Pancreas (tissue), 10 donors: ENCODE results near the gene DRG1. TPM values are rescaled to one million over a fixed set of nuclear protein-coding genes. Genes with fewer than 3 reads are reported as not detected.
A peak's percentile ranks its signal among the peaks of the same experiment; 100 is the strongest.

Experiments used
- ATAC-seq, 4 donors: fragments of 200-7000 bp; cut with Tn5 transposase; one replicate each; pipeline versions ENCODE4 v1.8.0 to v1.9.1; 2020; ENCODE audit warnings: mild to moderate bottlenecking in 4 of 4, moderate library complexity in 4 of 4
- DNase-seq, 6 donors: peaks; one replicate each; pipeline ENCODE4 v3.0.0-alpha.2; 2020
- FAIRE-seq: peaks from 2 replicates; lab custom pipeline; 2012; peaks lifted over from hg19 to GRCh38; lab: Jason Lieb, UNC
- H3K27ac ChIP-seq, 4 donors: fragments of 200-600 bp; sonication (generic); 1 replicate in 3 of 4; 2 replicates in 1 of 4; pipeline versions ENCODE4 v1.5.0 to v1.8.0; 2020
- H3K27me3 ChIP-seq, 4 donors: fragments of 200-600 bp; one replicate each; pipeline ENCODE4 v1.8.0; 2021
- H3K36me3 ChIP-seq, 3 donors: fragments of 200-600 bp; sonication (generic) in 1 of 3; one replicate each; pipeline versions ENCODE4 v1.5.0 to v1.8.0; 2020 to 2021
- H3K4me1 ChIP-seq, 3 donors: fragments of 200-600 bp; one replicate each; pipeline ENCODE4 v1.8.0; 2021
- H3K4me3 ChIP-seq, 4 donors: fragments of 200-600 bp; sonication (generic) in 2 of 4; one replicate each; pipeline versions ENCODE4 v1.5.0 to v1.8.0; 2020 to 2021
- H3K9me3 ChIP-seq, 4 donors: fragments of 200-600 bp; one replicate each; pipeline ENCODE4 v1.8.0; 2021
- WGBS, 2 donors: extraction: QIAGEN DNeasy Blood & Tissue Kit; methylation state at CpG; one replicate each; pipeline ENCODE4 v1.1.7; 2013; 5-methylcytosine and 5-hydroxymethylcytosine counted together
- intact Hi-C, 3 donors: fragments of 100-400 bp; cut with DNase I; formaldehyde crosslinking; loops; one replicate each; pipeline versions ENCODE4 v1.11.1 to v1.14.2; 2022
- polyA plus RNA-seq, 2 donors: library from polyadenylated mRNA; stranded (reverse); fragments of 200-250 nt; gene quantifications; one replicate each; pipeline ENCODE4 v1.2.3, GENCODE V29; 2013
- total RNA-seq, 6 donors: library from RNA; stranded (reverse); fragmentation: NEBNext Ultra II Directional in 4 of 6; extraction: Animal tissue kit (Norgen Biotek cat#: 25700) in 4 of 6; gene quantifications; one replicate each; pipeline versions ENCODE4 v1.2.1 to v1.2.4, GENCODE V29; 2021 to 2023
- TF ChIP-seq, protein P1 (sequence below), 4 donors: fragments of 200-600 bp; sonication (generic) in 3 of 4; IDR thresholded peaks; one replicate each; pipeline versions ENCODE4 v1.5.0 to v1.8.0; 2021; ENCODE audit warnings: antibody characterized with exemption in 4 of 4
- donor health status: healthy with polysubstance abuse.
- donor health status: DM: no; HTN: no; CAD: no; lungs with moderate emphysema.
- donor health status: DM: no; HTN: no; CAD: no.
- donor health status: control.
- donor health status: control.
- donor health status: Bipolar disorder and iron deficiency.
- donor health status: DM: yes; HTN: yes; CAD: no.
- donor health status: DM: no; HTN: no; CAD: no.
- donor health status: DM: no; HTN: no; CAD: no.
- donor health status: DM: yes; HTN: yes; CAD: no.

Gene DRG1
- total and polyA plus RNA-seq, 8 donors, result 26.4 to 38.7 (median 30.9) TPM

DNA sequence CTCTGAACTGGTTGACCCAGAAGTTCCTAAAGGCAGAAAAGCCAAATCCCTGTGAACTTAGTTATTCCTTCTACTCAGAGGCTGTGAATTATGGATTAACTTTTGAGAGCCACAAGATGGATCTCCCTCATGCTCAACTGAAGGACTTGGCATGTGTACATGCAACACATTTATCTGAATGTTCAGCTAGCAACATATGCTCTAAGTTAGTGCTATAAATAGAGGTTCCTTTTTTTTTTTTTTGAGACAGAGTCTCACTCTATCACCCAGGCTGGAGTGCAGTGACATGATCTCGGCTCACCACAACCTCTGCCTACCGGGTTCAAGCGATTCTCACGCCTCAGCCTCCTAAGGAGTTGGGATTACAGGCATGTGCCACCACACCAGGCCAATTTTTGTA, 50.1 kb downstream of the DRG1 start:
- DNase-seq, result no peak
- FAIRE-seq, result no peak
- ATAC-seq, result no peak
- TF ChIP-seq, protein P1, sequence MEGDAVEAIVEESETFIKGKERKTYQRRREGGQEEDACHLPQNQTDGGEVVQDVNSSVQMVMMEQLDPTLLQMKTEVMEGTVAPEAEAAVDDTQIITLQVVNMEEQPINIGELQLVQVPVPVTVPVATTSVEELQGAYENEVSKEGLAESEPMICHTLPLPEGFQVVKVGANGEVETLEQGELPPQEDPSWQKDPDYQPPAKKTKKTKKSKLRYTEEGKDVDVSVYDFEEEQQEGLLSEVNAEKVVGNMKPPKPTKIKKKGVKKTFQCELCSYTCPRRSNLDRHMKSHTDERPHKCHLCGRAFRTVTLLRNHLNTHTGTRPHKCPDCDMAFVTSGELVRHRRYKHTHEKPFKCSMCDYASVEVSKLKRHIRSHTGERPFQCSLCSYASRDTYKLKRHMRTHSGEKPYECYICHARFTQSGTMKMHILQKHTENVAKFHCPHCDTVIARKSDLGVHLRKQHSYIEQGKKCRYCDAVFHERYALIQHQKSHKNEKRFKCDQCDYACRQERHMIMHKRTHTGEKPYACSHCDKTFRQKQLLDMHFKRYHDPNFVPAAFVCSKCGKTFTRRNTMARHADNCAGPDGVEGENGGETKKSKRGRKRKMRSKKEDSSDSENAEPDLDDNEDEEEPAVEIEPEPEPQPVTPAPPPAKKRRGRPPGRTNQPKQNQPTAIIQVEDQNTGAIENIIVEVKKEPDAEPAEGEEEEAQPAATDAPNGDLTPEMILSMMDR (IDR thresholded peaks at IDR 0.05), result no peak
- no peaks in the 10 kb centered on the region for H3K4me1 ChIP-seq
- peaks cover 4 to 25% (median 4%) of the 10 kb centered on the region in 3 donors for H3K36me3 ChIP-seq
- 92 to 97% methylated on average over 4 of the region's 4 CpGs for WGBS, 2 donors
- no peaks in the 10 kb centered on the region for H3K27me3 ChIP-seq
- H3K27ac ChIP-seq, result no peak overlapping the region
- intact Hi-C loops, result no loop called here
- no peak overlapping the region for H3K4me3 ChIP-seq
- no peaks in the 10 kb centered on the region for H3K9me3 ChIP-seq

DNA sequence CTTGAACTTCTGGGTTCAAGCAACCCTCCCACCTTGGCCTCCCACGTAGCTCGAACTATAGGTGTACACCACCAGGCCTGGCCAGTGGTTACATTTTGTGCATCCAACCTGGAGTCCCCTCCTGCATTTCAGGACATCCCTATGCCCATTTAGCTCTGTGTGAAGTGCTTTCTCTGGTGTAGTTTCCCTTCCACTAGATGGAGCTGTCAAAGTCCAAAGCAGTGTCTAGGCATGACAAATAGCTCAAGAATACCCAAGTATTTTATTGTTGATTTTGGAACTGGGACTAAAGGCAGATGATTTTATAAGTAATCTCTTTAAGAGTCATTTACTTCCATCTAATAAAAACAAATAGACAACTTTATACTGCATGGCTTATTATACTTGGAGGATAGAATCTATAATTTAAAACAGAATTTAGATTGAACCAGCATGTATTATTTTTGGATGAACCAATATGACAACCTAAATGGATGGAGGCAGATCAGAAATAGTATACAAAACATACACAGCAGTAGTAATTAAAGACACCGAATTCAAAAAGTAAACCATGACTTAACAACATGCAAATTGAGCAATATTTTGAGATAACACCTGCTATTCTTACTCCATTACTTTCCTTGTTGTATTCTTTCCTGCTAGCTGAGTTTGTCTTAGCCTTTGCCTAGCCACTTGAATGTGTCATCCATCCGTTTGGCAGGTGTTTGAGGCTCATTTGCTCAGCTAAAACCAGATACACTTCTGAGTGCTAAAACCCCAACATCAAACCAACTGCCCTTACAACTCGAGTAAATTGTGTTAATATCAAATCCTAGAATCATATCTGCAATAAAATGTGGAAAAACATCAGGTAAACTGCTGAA, 52.5 kb downstream of the DRG1 start:
- H3K4me3 ChIP-seq, result no peak overlapping the region
- ATAC-seq, result peak in 3 of 4 donors; percentile 69 to 73 (median 72)
- H3K9me3 ChIP-seq, result no peaks in the 10 kb centered on the region
- peak in 1 of 6 donors; percentile 8 for DNase-seq
- peaks cover 4 to 32% (median 9%) of the 10 kb centered on the region in 3 donors for H3K36me3 ChIP-seq
- TF ChIP-seq, protein P1 (IDR thresholded peaks at IDR 0.05), result no peak
- 66 to 77% methylated on average over 5 of the region's 5 CpGs for WGBS, 2 donors
- intact Hi-C loops, result no loop called here
- FAIRE-seq, result no peak
- no peak overlapping the region for H3K27ac ChIP-seq
- H3K27me3 ChIP-seq, result no peaks in the 10 kb centered on the region
- no peaks in the 10 kb centered on the region for H3K4me1 ChIP-seq

DNA sequence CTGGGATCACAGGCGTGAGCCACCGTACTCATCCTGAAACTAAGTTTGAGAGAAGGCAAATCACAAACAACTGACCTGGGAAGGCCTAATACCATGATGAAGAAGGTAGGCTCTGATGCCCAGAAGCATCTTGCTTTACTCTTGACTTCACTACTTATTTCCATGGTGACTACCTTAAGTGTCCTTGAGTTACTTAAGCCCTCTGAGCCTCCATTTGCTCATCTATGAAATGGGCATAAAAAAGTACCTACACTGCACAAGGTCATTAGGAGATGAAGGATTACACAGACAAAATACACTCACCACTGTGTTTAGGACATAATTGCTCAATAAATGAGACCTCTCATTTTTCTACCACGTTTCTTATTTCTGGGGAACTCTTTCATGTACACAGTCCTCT, 62.3 kb downstream of the DRG1 start:
- no peaks in the 10 kb centered on the region for H3K27me3 ChIP-seq
- intact Hi-C loops, result loop anchor here in 1 of 3 donors (10.0 kb wide), 1 partner anchor 47 kb away; no protein-coding TSS in a partner anchor
- DNase-seq (no peak), ATAC-seq (no peak), FAIRE-seq (no peak)
- 96 to 99% methylated on average over 3 of the region's 3 CpGs for WGBS, 2 donors
- H3K4me3 ChIP-seq, result no peak overlapping the region
- H3K36me3 ChIP-seq, result peaks cover 2 to 46% (median 19%) of the 10 kb centered on the region in 3 donors
- H3K4me1 ChIP-seq, result no peaks in the 10 kb centered on the region
- TF ChIP-seq, protein P1 (IDR thresholded peaks at IDR 0.05), result no peak
- H3K9me3 ChIP-seq, result no peaks in the 10 kb centered on the region
- H3K27ac ChIP-seq, result no peak overlapping the region

DNA sequence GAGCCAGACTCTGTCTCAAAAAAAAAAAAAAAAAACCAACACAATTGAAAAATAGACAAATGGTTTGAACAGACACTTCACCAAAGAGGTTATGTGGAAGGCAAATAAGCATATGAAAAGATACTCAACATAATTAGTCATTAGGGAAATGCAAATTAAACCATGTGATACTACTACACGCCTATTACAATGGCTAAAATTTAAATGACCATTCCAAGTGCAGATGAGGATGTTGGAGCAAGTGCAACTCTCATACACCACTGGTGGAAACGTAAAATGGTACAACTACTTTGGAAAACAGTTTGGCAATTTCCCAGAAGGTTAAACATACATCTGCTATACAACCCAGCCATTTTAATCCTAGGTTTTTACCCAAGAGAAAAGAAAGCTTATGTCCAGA, 65.9 kb downstream of the DRG1 start:
- no peaks in the 10 kb centered on the region for H3K9me3 ChIP-seq
- DNase-seq (no peak), FAIRE-seq (no peak), ATAC-seq (no peak)
- no peak overlapping the region for H3K4me3 ChIP-seq
- H3K27ac ChIP-seq, result no peak overlapping the region
- 95 to 96% methylated on average over 2 of the region's 2 CpGs for WGBS, 2 donors
- TF ChIP-seq, protein P1 (IDR thresholded peaks at IDR 0.05), result no peak
- H3K36me3 ChIP-seq, result peaks cover 2 to 27% (median 19%) of the 10 kb centered on the region in 3 donors
- H3K27me3 ChIP-seq, result no peaks in the 10 kb centered on the region
- intact Hi-C loops, result loop anchor here in 1 of 3 donors (10.0 kb wide), 1 partner anchor 51 kb away; no protein-coding TSS in a partner anchor
- H3K4me1 ChIP-seq, result no peaks in the 10 kb centered on the region

DNA sequence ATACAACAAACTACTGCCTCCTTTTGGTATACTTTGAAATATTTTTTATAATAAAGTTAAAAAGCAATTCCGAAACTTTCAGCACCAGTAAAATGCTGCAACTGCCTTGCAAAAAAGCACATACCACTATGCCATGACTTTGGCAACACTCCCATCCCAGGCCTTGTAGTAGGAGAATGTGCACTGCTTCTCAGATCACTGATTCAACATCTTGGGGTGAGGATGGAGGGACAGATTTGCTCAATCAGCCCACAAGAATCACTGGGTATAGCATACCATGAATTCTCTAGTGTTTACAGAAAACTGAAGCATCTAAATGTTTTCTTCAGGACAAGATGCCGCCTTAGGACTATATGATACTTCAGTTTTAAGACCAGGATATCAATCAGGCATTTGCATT, 75.3 kb downstream of the DRG1 start:
- H3K9me3 ChIP-seq, result no peaks in the 10 kb centered on the region
- 98 to 99% methylated on average over 2 of the region's 2 CpGs for WGBS, 2 donors
- FAIRE-seq, result no peak
- intact Hi-C loops, result no loop called here
- peaks cover 0 to 7% (median 6%) of the 10 kb centered on the region in 3 donors for H3K36me3 ChIP-seq
- H3K4me1 ChIP-seq, result no peaks in the 10 kb centered on the region
- no peak overlapping the region for H3K27ac ChIP-seq
- ATAC-seq, result no peak
- no peak for DNase-seq
- TF ChIP-seq, protein P1 (IDR thresholded peaks at IDR 0.05), result no peak
- H3K4me3 ChIP-seq, result no peak overlapping the region
- H3K27me3 ChIP-seq, result no peaks in the 10 kb centered on the region
